B cell (primary cell): ENCODE data around the gene MPZL3. TPM values are rescaled to one million over a fixed set of nuclear protein-coding genes. Genes with fewer than 3 reads are reported as not detected.
"Not testable (repeated sequence)": the region's sequence is repeated elsewhere in the genome, so short reads cannot be mapped to it uniquely, and the experiment has no call there.

Experiments
- ATAC-seq: fragments of 200-7000 bp; cut with Tn5 transposase; one replicate; pipeline ENCODE4 v1.10.0; 2021; ENCODE audit warnings: low read depth, mild to moderate bottlenecking, moderate number of reproducible peaks, moderate library complexity
- CTCF ChIA-PET: fragments of 350-600 bp; sonication (Branson Sonifier 250); formaldehyde crosslinking; loops from one replicate; lab custom pipeline; 2021; ENCODE audit warnings: antibody characterized with exemption, inconsistent platforms; lab: Charles Lee
- POLR2A ChIA-PET: fragments of 350-600 bp; sonication (Branson Sonifier 250); formaldehyde crosslinking; loops from one replicate; lab custom pipeline; 2021; ENCODE audit warnings: antibody characterized with exemption; lab: Charles Lee
- DNase-seq: peaks from one replicate; pipeline ENCODE4 v3.0.0; 2013
- H2AFZ ChIP-seq: 2 replicates; pipeline ENCODE4 v1.6.1; 2012; ENCODE audit warnings: mild to moderate bottlenecking, low read depth, low read length; ENCODE audit not compliant: insufficient read depth, poor library complexity, severe bottlenecking
- H3K27ac ChIP-seq, 2 donors: 1 replicate in 1 of 2; 2 replicates in 1 of 2; pipeline ENCODE4 v1.5.1; 2012 to 2013; ENCODE audit warnings: low read length in 2 of 2, mild to moderate bottlenecking in 2 of 2, moderate library complexity in 1 of 2
- H3K27me3 ChIP-seq, 4 experiments: fragments of 200-600 bp in 1 of 4; sonication (generic) in 1 of 4; replicated peaks in 1 of 4; 1 replicate in 2 of 4; 2 replicates in 2 of 4; pipeline versions ENCODE4 v1.6.1 to v1.7.0; 2013 to 2016; ENCODE audit warnings: low read length in 3 of 4, mild to moderate bottlenecking in 2 of 4, mixed read lengths in 1 of 4, moderate library complexity in 1 of 4; ENCODE audit not compliant: insufficient read depth in 4 of 4, control insufficient read depth in 3 of 4; ENCODE audit errors: control extremely low read depth in 1 of 4
- H3K36me3 ChIP-seq, 2 experiments: replicated peaks in 1 of 2; 1 replicate in 1 of 2; 2 replicates in 1 of 2; pipeline versions ENCODE4 v1.6.1 to v1.7.1; 2013; ENCODE audit warnings: low read length in 1 of 2; ENCODE audit not compliant: insufficient read depth in 2 of 2, control insufficient read depth in 1 of 2; ENCODE audit errors: control extremely low read depth in 1 of 2, extremely low read depth in 1 of 2
- H3K4me1 ChIP-seq, 2 donors: fragments of 200-600 bp in 1 of 2; sonication (generic) in 1 of 2; 1 replicate in 1 of 2; 2 replicates in 1 of 2; pipeline versions ENCODE4 v1.5.1 to v1.6.1; 2013 to 2017; ENCODE audit warnings: low read length in 2 of 2; ENCODE audit not compliant: control insufficient read depth in 2 of 2, insufficient read depth in 2 of 2
- H3K4me2 ChIP-seq: replicated peaks from 2 replicates; pipeline ENCODE3; 2012; ENCODE audit warnings: mild to moderate bottlenecking, low read depth, low read length; ENCODE audit not compliant: poor library complexity, severe bottlenecking
- H3K4me3 ChIP-seq, 5 experiments: fragments of 200-600 bp in 1 of 5; sonication (generic) in 1 of 5; 1 replicate in 3 of 5; 2 replicates in 2 of 5; pipeline versions ENCODE4 v1.5.1 to v1.7.0; 2011 to 2016; ENCODE audit warnings: low read length in 4 of 5, mild to moderate bottlenecking in 4 of 5, low read depth in 2 of 5, control low read depth in 1 of 5, moderate library complexity in 1 of 5; ENCODE audit not compliant: insufficient read depth in 1 of 5; ENCODE audit errors: control extremely low read depth in 1 of 5, extremely low read depth in 1 of 5
- H3K79me2 ChIP-seq: fragments of 200-600 bp; sonication (generic); one replicate; pipeline ENCODE4 v1.6.0; 2016; ENCODE audit warnings: low read length; ENCODE audit not compliant: control insufficient read depth, insufficient read depth
- H3K9ac ChIP-seq: fragments of 200-600 bp; sonication (generic); 2 replicates; pipeline ENCODE4 v1.6.1; 2017; ENCODE audit warnings: mild to moderate bottlenecking, low read length, moderate library complexity
- H3K9me3 ChIP-seq, 3 donors: one replicate each; pipeline versions ENCODE4 v1.6.1 to v1.7.1; 2013; ENCODE audit warnings: low read length in 2 of 3; ENCODE audit not compliant: control insufficient read depth in 2 of 3, insufficient read depth in 1 of 3; ENCODE audit errors: control extremely low read depth in 1 of 3
- H4K20me1 ChIP-seq: 2 replicates; pipeline ENCODE4 v1.6.0; 2012; ENCODE audit warnings: mild to moderate bottlenecking, low read length; ENCODE audit not compliant: insufficient read depth, control insufficient read depth, poor library complexity, severe bottlenecking
- H3K27ac Mint-ChIP-seq: one replicate; pipeline ENCODE4 v1.8.0; 2021; ENCODE audit warnings: mixed read lengths
- H3K27me3 Mint-ChIP-seq: one replicate; pipeline ENCODE4 v1.8.0; 2021; ENCODE audit warnings: mixed read lengths
- H3K4me1 Mint-ChIP-seq: one replicate; pipeline ENCODE4 v1.8.0; 2021; ENCODE audit warnings: mixed read lengths
- H3K4me3 Mint-ChIP-seq: one replicate; pipeline ENCODE4 v1.8.0; 2021; ENCODE audit warnings: mixed read lengths
- H3K9me3 Mint-ChIP-seq: one replicate; pipeline ENCODE4 v1.8.0; 2022; ENCODE audit warnings: mixed read lengths; ENCODE audit not compliant: insufficient read depth
- EZH2 ChIP-seq: IDR thresholded peaks from 2 replicates; pipeline ENCODE4 v1.6.1; 2012; ENCODE audit warnings: borderline replicate concordance, low read depth, mild to moderate bottlenecking, moderate library complexity, low read length; ENCODE audit not compliant: insufficient read depth, poor library complexity, severe bottlenecking
- WGBS: methylation state at CpG from one replicate; pipeline ENCODE4 v1.1.5; 2013; ENCODE audit warnings: missing lambda C conversion rate; ENCODE audit not compliant: insufficient coverage; 5-methylcytosine and 5-hydroxymethylcytosine counted together
- intact Hi-C: fragments of 100-400 bp; cut with micrococcal nuclease; formaldehyde crosslinking; loops from one replicate; pipeline ENCODE4 v1.10.0; 2022
- polyA plus RNA-seq: library from polyadenylated mRNA; depleted of rRNA; stranded (reverse); fragments of >200 nt; gene quantifications from 2 replicates; pipeline ENCODE4 v1.2.3, GENCODE V29; 2012
- total RNA-seq, 2 donors: library from RNA; stranded (reverse); fragments of 120-200 nt in 1 of 2; gene quantifications; 1 replicate in 1 of 2; 2 replicates in 1 of 2; pipeline versions ENCODE4 v1.2.3 to v1.2.4, GENCODE V29; 2013 to 2022
- TF ChIP-seq, protein P1 (sequence below): fragments of 200-600 bp; IDR thresholded peaks from one replicate; pipeline ENCODE4 v1.8.0; 2022; ENCODE audit warnings: antibody characterized with exemption, mild to moderate bottlenecking

Gene MPZL3
- total and polyA plus RNA-seq, 2 donors (not counting 1 experiment from before 2014, with no cell fraction given) = 1.4 to 4.2 TPM

DNA sequence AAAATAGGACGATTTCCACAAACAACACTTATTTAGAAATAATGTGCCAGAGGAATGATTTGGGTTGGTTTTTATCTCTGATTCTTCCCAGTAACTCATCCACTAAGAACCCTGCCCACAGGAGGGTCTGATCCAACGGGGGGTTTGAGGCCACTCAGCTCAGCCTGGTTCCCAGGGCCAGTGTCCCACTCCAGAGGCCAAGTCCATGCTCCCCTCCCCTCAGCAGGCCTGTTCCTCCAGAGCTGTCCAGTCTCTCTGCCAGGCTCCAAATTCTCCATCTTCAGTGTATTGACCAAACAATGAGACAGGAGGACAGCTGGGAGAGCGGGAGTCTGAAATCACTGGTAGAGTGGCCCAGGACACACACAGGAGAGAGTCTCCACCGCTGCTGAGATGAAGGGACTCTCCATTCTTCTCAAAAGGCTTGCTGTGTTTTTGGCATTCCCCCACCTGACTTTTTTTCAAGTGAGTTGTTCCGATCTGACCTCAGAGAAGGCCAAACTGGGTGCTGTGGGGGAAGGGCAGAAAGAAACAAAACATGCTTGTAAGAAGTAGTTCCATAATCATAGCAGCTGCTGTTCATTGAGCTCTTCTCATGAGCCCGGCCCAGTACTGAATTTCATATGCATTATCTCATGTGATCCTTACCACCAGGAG, 58.1 kb downstream of the MPZL3 start:
- intact Hi-C loops = no loop called here
- Histone ChIP-seq H3K4me2 (no peak overlapping the region), H3K79me2 (no peaks in the 10 kb centered on the region), H3K27me3 (peaks cover 0 to 19% (median 5%) of the 10 kb centered on the region in 4 experiments), H2AFZ (no peak overlapping the region), H3K4me3 (no peak overlapping the region), H3K9me3 (peaks cover 0 to 17% (median 4%) of the 10 kb centered on the region in 3 donors), H3K36me3 (no peaks in the 10 kb centered on the region), H4K20me1 (no peaks in the 10 kb centered on the region), H3K27ac (no peak overlapping the region), H3K9ac (no peak overlapping the region), H3K4me1 (peaks cover 0 to 3% of the 10 kb centered on the region in 2 donors)
- 86% methylated on average over 3 of the region's 6 CpGs for WGBS
- ChIA-PET CTCF (interaction anchor here (1.8 to 2.8 kb wide), 3 partner anchors 97 to 159 kb away, joined by 4 to 13 read pairs (median 9); no protein-coding TSS in a partner anchor), POLR2A (no interaction called here)
- no peak for DNase-seq
- TF ChIP-seq, protein P1, sequence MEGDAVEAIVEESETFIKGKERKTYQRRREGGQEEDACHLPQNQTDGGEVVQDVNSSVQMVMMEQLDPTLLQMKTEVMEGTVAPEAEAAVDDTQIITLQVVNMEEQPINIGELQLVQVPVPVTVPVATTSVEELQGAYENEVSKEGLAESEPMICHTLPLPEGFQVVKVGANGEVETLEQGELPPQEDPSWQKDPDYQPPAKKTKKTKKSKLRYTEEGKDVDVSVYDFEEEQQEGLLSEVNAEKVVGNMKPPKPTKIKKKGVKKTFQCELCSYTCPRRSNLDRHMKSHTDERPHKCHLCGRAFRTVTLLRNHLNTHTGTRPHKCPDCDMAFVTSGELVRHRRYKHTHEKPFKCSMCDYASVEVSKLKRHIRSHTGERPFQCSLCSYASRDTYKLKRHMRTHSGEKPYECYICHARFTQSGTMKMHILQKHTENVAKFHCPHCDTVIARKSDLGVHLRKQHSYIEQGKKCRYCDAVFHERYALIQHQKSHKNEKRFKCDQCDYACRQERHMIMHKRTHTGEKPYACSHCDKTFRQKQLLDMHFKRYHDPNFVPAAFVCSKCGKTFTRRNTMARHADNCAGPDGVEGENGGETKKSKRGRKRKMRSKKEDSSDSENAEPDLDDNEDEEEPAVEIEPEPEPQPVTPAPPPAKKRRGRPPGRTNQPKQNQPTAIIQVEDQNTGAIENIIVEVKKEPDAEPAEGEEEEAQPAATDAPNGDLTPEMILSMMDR = no peak
- no peak for TF ChIP-seq EZH2
- peaks cover 4% of the 10 kb centered on the region for H3K9me3 Mint-ChIP-seq
- no peak overlapping the region for H3K27ac Mint-ChIP-seq
- no peak overlapping the region for H3K4me3 Mint-ChIP-seq
- peaks cover 2% of the 10 kb centered on the region for H3K4me1 Mint-ChIP-seq
- no peak for ATAC-seq
- H3K27me3 Mint-ChIP-seq = peaks cover 17% of the 10 kb centered on the region

DNA sequence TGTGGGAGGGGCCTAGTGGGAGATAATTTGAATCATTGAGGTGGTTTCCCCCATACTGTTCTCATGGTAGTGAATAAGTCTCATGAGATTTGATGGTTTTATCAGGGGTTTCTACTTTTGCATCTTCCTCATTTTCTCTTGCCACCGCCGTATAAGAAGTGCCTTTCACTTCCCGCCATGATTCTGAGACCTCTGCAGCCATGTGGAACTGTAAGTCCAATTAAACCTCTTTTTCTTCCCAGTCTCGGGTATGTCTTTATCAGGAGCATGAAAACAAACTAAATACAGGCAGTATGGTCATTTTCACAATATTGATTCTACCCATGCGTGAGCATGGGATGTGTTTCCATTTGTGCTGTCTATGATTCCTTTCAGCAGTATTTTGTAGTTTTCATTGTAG, 59.3 kb downstream of the MPZL3 start:
- peaks cover 0 to 15% (median 5%) of the 10 kb centered on the region in 4 experiments for H3K27me3 ChIP-seq
- H3K9me3 Mint-ChIP-seq, H3K9ac ChIP-seq, H3K27ac Mint-ChIP-seq, H2AFZ ChIP-seq, H3K4me3 ChIP-seq, H3K4me2 ChIP-seq, H3K4me1 ChIP-seq, H3K36me3 ChIP-seq, DNase-seq, intact Hi-C loops, H4K20me1 ChIP-seq, ATAC-seq, H3K79me2 ChIP-seq, H3K27ac ChIP-seq, H3K4me3 Mint-ChIP-seq, H3K4me1 Mint-ChIP-seq, POLR2A ChIA-PET: not testable (repeated sequence)
- H3K9me3 ChIP-seq = peaks cover 0 to 17% (median 4%) of the 10 kb centered on the region in 3 donors
- H3K27me3 Mint-ChIP-seq = peaks cover 24% of the 10 kb centered on the region
- CTCF ChIA-PET = interaction anchor here (1.0 kb wide), 1 partner anchor 160 kb away, joined by 3 read pairs; no protein-coding TSS in a partner anchor
- WGBS = 71% methylated on average over 3 of the region's 5 CpGs

DNA sequence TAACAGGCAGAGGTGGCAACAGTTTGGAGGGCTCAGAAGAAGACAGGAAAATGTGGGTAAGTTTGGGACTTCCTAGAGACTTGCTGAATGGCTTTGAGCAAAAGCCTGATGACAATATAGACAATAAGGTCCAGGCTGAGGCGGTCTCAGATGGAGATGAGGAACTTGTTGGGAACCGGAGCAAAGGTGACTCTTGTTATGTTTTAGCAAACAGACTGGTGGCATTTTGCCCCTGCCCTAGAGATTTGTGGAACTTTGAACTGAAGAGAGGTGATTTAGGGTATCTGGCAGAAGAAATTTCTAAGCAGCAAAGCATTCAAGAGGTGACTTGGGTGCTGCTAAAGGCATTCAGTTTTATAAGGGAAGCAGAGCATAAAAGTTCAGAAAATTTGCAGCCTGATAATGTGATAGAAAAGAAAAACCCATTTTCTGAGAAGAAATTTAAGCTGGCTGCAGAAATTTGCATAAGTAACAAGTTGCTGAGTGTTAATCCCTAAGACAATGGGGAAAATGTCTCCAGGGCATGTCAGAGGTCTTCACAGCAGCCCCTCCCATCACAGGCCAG, 61.1 kb downstream of the MPZL3 start:
- H3K27me3 Mint-ChIP-seq = peaks cover 27% of the 10 kb centered on the region
- H3K4me1 Mint-ChIP-seq, H3K9me3 Mint-ChIP-seq, H3K27ac Mint-ChIP-seq, H3K4me1 ChIP-seq, H3K27ac ChIP-seq, H3K4me3 ChIP-seq, H3K9ac ChIP-seq, H3K4me2 ChIP-seq, H4K20me1 ChIP-seq, POLR2A ChIA-PET, CTCF ChIA-PET, H3K36me3 ChIP-seq, H3K79me2 ChIP-seq, intact Hi-C loops, H2AFZ ChIP-seq, H3K4me3 Mint-ChIP-seq, DNase-seq, ATAC-seq: not testable (repeated sequence)
- Histone ChIP-seq H3K27me3 (peaks cover 0 to 20% (median 4%) of the 10 kb centered on the region in 4 experiments), H3K9me3 (peaks cover 0 to 17% (median 4%) of the 10 kb centered on the region in 3 donors)
- 100% methylated on average over 1 of the region's 2 CpGs for WGBS
